Measurements from ENCODE around the gene CFAP20DC. TPM values are rescaled to one million over a fixed set of nuclear protein-coding genes. Genes with fewer than 3 reads are reported as not detected.

The CFAP20DC gene
- total and polyA plus RNA-seq, 2 of the 13 experiments (the other 11 are each of a cell fraction or from before 2014, with no cell fraction given), result not detected

DNA sequence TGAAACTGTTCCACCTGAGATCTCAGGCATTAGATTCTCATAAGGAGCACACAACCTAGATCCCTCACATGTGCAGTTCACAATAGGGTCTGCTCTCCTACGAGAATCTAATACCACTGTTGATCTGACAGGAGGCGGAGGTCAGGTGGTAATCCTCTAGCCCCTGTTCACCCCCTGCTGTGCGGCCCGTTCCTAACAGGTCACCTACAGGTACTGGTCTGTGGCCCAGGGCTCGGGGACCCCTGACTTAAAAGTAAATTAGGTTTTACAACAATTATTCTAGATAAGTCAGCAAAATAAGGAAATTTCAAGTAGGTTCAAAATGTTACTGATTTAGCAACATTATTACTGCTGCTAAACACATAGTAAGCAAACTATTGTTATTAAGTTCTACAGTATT lies 58.2 kb downstream of the CFAP20DC start:
- Histone ChIP-seq H3K4me3 (replicated peaks in 1 of 3; ENCODE audit: insufficient read depth in 1 of 3, low read depth in 2 of 3, low read length in 3 of 3) (no peak overlapping the region), H3K4me1 (ENCODE audit: insufficient read depth, low read length) (no peaks in the 10 kb centered on the region), H3K27ac (ENCODE audit: extremely low read length, insufficient read depth, low read length) (no peak overlapping the region), H2AFZ (ENCODE audit: low read length) (no peak overlapping the region), H3K9ac (ENCODE audit: insufficient read depth, low read depth, low read length) (no peak overlapping the region), H3K4me2 (ENCODE audit: low read depth, low read length) (no peak overlapping the region), H3K36me3 (replicated peaks in 1 of 2; ENCODE audit: control insufficient read depth in 1 of 2, insufficient read depth in 2 of 2, low read length in 2 of 2) (no peaks in the 10 kb centered on the region), H3K9me3 (ENCODE audit: low read length) (no peaks in the 10 kb centered on the region), H3K79me2 (ENCODE audit: insufficient read depth, low read length) (no peaks in the 10 kb centered on the region), H4K20me1 (ENCODE audit: insufficient read depth, low read length) (no peaks in the 10 kb centered on the region), H3K27me3 (ENCODE audit: control insufficient read depth in 1 of 2, insufficient read depth in 2 of 2, low read length in 2 of 2) (no peaks in the 10 kb centered on the region)
- in situ Hi-C loops (cut with HindIII; ENCODE audit: extremely low pct_ligation_motif_present, low pct_unique_long_range_greater_than_20kb) (no loop called here), intact Hi-C loops (cut with micrococcal nuclease; ENCODE audit: unreplicated experiment) (no loop called here)
- FAIRE-seq (no peak), DNase-seq (ENCODE audit: low spot score) (no peak), ATAC-seq (no peak)
- POLR2A ChIA-PET, result no interaction called here
- TF ChIP-seq, protein P1, sequence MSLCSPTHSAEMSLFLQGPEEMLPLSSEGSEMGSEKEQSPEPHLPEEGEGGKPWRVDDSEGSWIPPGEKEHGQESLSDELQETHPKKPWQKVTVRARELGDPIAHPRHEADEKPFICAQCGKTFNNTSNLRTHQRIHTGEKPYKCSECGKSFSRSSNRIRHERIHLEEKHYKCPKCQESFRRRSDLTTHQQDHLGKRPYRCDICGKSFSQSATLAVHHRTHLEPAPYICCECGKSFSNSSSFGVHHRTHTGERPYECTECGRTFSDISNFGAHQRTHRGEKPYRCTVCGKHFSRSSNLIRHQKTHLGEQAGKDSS (CRISPR knock-in tag; IDR thresholded peaks at IDR 0.05; ENCODE audit: borderline replicate concordance, low read depth), result no peak
- TF ChIP-seq ZNF879 (CRISPR knock-in tag; IDR thresholded peaks at IDR 0.05) (no peak), PCBP2 (optimal IDR thresholded peaks at IDR 0.05; ENCODE audit: low read depth, low read length, poor library complexity, severe bottlenecking) (no peak), ZNF557 (CRISPR knock-in tag; IDR thresholded peaks at IDR 0.05) (no peak), KDM2A (CRISPR knock-in tag; IDR thresholded peaks at IDR 0.05; ENCODE audit: borderline replicate concordance, low read depth) (no peak), ZNF138 (CRISPR knock-in tag; IDR thresholded peaks at IDR 0.05; ENCODE audit: low read depth) (no peak), PATZ1 (CRISPR knock-in tag; IDR thresholded peaks at IDR 0.05) (no peak)
- BruUV-seq (replicated peaks), result no TSS peak
- CTCF ChIA-PET (ENCODE audit: low intra/inter-chr PET ratio, low total read pairs), result no interaction called here
- whole genome bisulfite sequencing (ENCODE audit: low lambda C conversion rate), result 8% methylated on average over 5 of the region's 5 CpGs

Measured in HepG2 (cell line).